Peyer's patch (tissue), 4 donors: ENCODE measurements around the gene TMEM190. TPM values are rescaled to one million over a fixed set of nuclear protein-coding genes. Genes with fewer than 3 reads are reported as not detected.

Source experiments
- DNase-seq, 3 donors: peaks; one replicate each; pipeline ENCODE4 v3.0.0-alpha.2; 2017 to 2019
- H3K27ac ChIP-seq, 4 donors: fragments of 200-600 bp; sonication (generic); one replicate each; pipeline ENCODE4 v1.5.1; 2016 to 2019
- H3K27me3 ChIP-seq, 2 donors: fragments of 200-600 bp; sonication (generic); one replicate each; pipeline ENCODE4 v1.5.1; 2019
- H3K36me3 ChIP-seq, 3 donors: fragments of 200-600 bp; sonication (generic); one replicate each; pipeline ENCODE4 v1.5.1; 2016 to 2019
- H3K4me1 ChIP-seq, 4 donors: fragments of 200-600 bp; sonication (generic); one replicate each; pipeline ENCODE4 v1.5.1; 2016 to 2019
- H3K4me3 ChIP-seq, 4 donors: fragments of 200-600 bp; sonication (generic); 1 replicate in 3 of 4; 2 replicates in 1 of 4; pipeline ENCODE4 v1.5.1; 2016 to 2019; ENCODE audit warnings: mild to moderate bottlenecking in 1 of 4
- H3K9me3 ChIP-seq, 4 donors: fragments of 200-600 bp; sonication (generic); one replicate each; pipeline ENCODE4 v1.5.1; 2016 to 2019; ENCODE audit warnings: mild to moderate bottlenecking in 1 of 4
- POLR2A ChIP-seq, 2 donors: fragments of 450-650 bp; IDR thresholded peaks; one replicate each; pipeline ENCODE4 v1.5.1; 2017; ENCODE audit warnings: antibody characterized with exemption in 2 of 2, mild to moderate bottlenecking in 2 of 2, moderate library complexity in 2 of 2
- total RNA-seq, 4 donors: library from RNA; depleted of rRNA; stranded (reverse); fragments of >200 nt; gene quantifications; one replicate each; pipeline ENCODE4 v1.1.0, GENCODE V29; 2016
- TF ChIP-seq, protein P1 (sequence below), 6 experiments: fragments of 450-650 bp in 4 of 6; fragments of 200-600 bp in 2 of 6; sonication (generic) in 1 of 6; IDR thresholded peaks; one replicate each; pipeline ENCODE4 v1.5.1; 2017 to 2019; ENCODE audit warnings: antibody characterized with exemption in 6 of 6, mild to moderate bottlenecking in 3 of 6, moderate library complexity in 1 of 6

The TMEM190 gene
- total RNA-seq, 4 donors from 2014 or later: not detected

DNA sequence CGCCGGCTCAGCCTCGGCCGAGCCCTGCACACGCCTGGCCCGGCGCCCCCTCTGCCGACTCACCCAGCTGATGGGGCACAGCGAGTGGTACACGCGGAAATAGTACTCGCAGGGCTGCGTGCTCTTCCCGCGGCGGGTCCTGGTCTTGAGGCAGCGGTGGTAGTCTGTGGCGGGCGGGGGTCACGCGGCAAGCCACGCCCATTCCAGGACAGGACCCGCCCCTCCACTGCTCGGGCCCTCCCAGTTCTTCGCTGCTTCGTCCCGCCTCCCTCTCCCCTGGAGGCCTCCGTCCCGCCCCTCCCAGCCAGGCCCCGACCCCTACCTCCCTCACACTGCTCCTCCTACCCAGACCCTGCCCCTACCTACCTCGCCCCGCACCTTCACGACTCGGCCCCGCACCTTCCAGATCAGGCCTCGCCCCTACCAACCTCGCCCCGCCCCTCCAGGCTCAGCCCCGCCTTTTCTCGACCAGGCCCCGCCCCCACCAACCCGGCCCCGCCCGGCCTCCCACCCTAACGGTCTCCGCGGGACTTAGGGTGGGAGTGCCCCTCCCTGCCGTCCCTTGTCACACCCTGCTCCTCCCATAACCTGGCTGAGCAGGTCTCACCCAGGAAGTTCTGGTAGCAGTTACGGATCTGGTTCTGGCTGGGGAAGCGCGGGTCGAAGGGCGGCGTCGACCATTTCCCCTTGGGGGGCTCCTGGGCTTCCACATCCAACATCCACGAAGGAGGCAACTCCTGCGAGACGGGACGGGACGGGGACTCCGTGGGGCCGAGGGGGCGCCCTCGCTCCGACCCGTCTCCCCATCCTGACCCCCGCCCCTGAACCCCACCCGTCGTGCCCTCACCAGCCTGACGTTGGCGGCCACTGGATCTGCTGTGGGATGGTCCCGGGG, 22.6 kb upstream of the TMEM190 start:
- Histone ChIP-seq H3K36me3 (no peaks in the 10 kb centered on the region), H3K4me1 (peaks cover 3 to 26% (median 11%) of the 10 kb centered on the region in 4 donors), H3K27me3 (peaks cover 0 to 27% of the 10 kb centered on the region in 2 donors), H3K27ac (no peak overlapping the region), H3K4me3 (peak overlapping the region; percentile 21 to 51 (median 50)), H3K9me3 (no peaks in the 10 kb centered on the region)
- TF ChIP-seq POLR2A (IDR thresholded peaks at IDR 0.05): no peak
- TF ChIP-seq, protein P1, sequence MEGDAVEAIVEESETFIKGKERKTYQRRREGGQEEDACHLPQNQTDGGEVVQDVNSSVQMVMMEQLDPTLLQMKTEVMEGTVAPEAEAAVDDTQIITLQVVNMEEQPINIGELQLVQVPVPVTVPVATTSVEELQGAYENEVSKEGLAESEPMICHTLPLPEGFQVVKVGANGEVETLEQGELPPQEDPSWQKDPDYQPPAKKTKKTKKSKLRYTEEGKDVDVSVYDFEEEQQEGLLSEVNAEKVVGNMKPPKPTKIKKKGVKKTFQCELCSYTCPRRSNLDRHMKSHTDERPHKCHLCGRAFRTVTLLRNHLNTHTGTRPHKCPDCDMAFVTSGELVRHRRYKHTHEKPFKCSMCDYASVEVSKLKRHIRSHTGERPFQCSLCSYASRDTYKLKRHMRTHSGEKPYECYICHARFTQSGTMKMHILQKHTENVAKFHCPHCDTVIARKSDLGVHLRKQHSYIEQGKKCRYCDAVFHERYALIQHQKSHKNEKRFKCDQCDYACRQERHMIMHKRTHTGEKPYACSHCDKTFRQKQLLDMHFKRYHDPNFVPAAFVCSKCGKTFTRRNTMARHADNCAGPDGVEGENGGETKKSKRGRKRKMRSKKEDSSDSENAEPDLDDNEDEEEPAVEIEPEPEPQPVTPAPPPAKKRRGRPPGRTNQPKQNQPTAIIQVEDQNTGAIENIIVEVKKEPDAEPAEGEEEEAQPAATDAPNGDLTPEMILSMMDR (IDR thresholded peaks at IDR 0.05): no peak
- peak; percentile 55 to 87 (median 81) for DNase-seq

DNA sequence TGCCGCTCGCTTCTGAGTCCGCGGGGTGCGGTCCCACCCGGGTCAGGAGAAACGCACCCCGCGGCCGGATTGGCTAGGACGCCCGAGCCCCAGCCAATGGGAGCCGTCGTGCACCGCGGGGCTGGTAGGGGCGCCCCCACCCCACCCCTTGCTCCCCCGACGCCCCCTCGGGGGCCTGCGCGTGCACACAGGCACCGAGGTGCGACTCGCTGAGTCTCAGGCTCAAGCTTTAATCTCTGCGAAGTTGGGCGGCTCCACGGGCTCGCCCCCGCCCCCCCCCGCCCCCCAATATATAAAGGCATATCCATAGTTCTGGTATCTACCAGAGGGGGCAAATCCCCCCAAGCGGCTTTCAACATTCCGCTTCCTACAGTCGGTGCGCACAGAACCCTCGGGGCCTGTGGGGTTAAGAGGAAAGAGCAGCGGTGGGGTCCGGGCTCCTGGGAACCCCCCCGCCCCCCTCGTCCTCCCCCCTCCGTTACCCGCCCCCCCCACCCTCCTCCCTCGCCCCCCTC, 21.9 kb upstream of the TMEM190 start, which contains the start of gene COX6B2:
Gene COX6B2 (minus strand): TSS at position 22 of the 515 bp plus-strand sequence. CDS start 198 bp downstream, outside the sequence.
- Histone ChIP-seq H3K27ac (no peak within 1 kb of the TSS), H3K4me1 (peaks cover 3 to 26% (median 11%) of the 10 kb centered on the region in 4 donors), H3K4me3 (peak within 1 kb of the TSS; percentile 21 to 51 (median 50)), H3K36me3 (no peaks in the 10 kb centered on the region), H3K9me3 (no peaks in the 10 kb centered on the region), H3K27me3 (peaks cover 0 to 27% of the 10 kb centered on the region in 2 donors)
- TF ChIP-seq POLR2A (IDR thresholded peaks at IDR 0.05): no peak
- TF ChIP-seq, protein P1 (IDR thresholded peaks at IDR 0.05): no peak
- no peak for DNase-seq

DNA sequence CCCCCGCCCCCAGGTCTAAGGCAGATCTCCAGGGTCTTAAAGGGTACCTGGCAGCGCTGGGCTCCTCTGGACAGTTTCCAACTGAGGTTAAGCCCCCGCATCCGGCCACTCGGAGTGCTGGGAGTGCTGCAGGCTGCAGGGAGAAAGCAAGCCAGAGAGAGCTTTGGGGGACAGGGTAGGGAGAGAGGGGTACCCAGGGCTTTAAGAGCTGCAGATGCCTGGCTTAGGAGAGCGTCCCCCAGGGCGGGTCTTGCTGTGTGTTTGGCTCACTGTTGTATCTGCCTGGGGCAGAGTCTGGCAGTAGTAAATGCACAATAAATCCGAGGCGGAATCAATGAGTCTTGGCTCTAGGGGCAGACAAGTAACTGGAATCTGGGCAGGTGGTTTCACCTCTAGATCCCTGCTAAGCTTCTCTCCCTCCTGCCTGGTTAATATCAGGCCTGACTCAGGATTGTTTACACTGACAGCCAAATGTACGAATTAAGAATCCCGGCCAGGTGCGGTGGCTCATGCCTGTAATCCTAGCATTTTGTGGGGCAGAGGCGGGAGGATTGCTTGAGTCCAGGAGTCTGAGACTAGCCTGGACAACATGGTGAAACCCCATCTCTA, 21.3 kb upstream of the TMEM190 start:
- H3K4me3 ChIP-seq: no peak overlapping the region
- H3K27ac ChIP-seq: no peak overlapping the region
- no peak for DNase-seq
- no peaks in the 10 kb centered on the region for H3K9me3 ChIP-seq
- H3K27me3 ChIP-seq: peaks cover 0 to 27% of the 10 kb centered on the region in 2 donors
- H3K4me1 ChIP-seq: peaks cover 3 to 26% (median 11%) of the 10 kb centered on the region in 4 donors
- no peak for TF ChIP-seq POLR2A (IDR thresholded peaks at IDR 0.05)
- TF ChIP-seq, protein P1 (IDR thresholded peaks at IDR 0.05): no peak
- H3K36me3 ChIP-seq: no peaks in the 10 kb centered on the region

DNA sequence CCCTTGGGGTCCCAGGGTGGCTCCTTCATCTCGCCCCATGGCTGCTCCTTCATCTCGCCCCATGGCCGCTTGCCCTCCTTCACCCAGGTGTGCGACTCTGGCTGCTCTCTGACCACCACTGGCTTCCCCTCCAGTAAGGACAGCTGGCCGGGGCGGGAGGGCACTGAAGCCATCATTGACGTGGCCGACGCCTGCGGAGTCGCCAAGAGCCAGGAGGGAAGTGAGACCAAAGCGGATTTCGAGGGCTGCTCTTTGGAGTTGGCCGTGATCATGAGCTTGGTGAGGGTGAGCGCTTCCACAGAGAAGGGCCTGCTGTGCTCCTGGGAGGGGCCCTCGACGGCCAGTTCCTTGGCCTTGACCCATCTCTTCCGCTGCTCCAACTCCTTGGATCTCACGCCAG, 18.1 kb upstream of the TMEM190 start:
- H3K36me3 ChIP-seq: no peaks in the 10 kb centered on the region
- H3K27me3 ChIP-seq: peaks cover 0 to 14% of the 10 kb centered on the region in 2 donors
- DNase-seq: no peak
- no peak for TF ChIP-seq POLR2A (IDR thresholded peaks at IDR 0.05)
- TF ChIP-seq, protein P1 (IDR thresholded peaks at IDR 0.05): no peak
- H3K4me1 ChIP-seq: peaks cover 3 to 14% (median 9%) of the 10 kb centered on the region in 4 donors
- no peak overlapping the region for H3K27ac ChIP-seq
- no peak overlapping the region for H3K4me3 ChIP-seq
- no peaks in the 10 kb centered on the region for H3K9me3 ChIP-seq

DNA sequence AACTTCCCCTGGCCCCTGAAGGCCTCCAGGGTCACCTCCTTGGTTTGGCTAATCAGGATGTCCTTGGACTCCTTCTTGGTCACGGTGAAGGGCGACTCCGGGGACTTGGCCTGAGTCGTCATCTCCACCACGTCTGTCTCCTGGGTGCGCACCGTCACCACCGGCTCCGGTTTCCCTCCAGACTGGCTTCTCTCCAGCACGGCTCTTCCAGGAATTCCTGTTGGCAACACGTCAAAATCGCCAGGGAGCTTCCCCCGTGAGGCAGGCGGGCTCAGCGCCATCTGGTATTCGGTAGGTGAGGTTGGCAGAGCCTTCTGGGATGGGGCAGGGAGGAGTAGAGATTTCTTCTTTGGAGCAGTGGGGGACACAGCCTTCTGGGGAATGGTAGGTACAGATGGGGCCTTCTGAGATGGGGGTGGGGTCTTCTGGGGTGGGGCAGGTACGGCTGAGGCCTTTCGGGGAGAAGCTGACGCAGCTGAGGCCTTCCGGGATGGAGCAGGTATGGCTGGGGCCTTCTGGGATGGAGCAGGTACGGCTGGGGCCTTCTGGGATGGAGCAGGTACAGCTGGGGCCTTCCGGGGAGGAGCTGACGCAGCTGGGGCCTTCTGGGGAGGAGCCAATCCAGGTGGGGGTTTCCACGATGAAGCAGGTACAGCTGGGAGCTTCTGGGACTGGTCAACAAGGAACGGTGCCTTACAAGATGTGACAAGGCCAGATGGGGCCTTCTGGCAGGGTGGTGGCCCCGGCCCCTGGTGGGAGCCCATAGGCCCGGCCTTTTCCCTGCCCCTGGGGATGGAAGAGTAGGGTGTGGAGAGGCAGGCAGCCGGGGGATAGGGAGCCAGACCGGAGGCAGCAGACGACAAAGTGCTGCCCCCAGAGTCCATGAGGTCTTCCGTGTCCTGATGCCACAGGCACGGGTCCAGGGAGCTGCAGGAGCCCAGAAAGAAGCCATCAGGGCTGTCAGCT, 17.4 kb upstream of the TMEM190 start:
- peaks cover 2 to 7% (median 5%) of the 10 kb centered on the region in 4 donors for H3K4me1 ChIP-seq
- no peak overlapping the region for H3K27ac ChIP-seq
- DNase-seq: no peak
- TF ChIP-seq POLR2A (IDR thresholded peaks at IDR 0.05): no peak
- H3K9me3 ChIP-seq: no peaks in the 10 kb centered on the region
- no peaks in the 10 kb centered on the region for H3K36me3 ChIP-seq
- no peak overlapping the region for H3K4me3 ChIP-seq
- peaks cover 0 to 6% of the 10 kb centered on the region in 2 donors for H3K27me3 ChIP-seq
